NCI-H345 (cell line): ENCODE results near the gene TMEM141.
"Not testable (repeated sequence)": the region's sequence is repeated elsewhere in the genome, so short reads cannot be mapped to it uniquely, and the experiment has no call there.

ENCODE experiments used
- DNase-seq: peaks from one replicate; lab custom pipeline; 2025; lab: John Stamatoyannopoulos, UW

The TMEM141 gene

DNA sequence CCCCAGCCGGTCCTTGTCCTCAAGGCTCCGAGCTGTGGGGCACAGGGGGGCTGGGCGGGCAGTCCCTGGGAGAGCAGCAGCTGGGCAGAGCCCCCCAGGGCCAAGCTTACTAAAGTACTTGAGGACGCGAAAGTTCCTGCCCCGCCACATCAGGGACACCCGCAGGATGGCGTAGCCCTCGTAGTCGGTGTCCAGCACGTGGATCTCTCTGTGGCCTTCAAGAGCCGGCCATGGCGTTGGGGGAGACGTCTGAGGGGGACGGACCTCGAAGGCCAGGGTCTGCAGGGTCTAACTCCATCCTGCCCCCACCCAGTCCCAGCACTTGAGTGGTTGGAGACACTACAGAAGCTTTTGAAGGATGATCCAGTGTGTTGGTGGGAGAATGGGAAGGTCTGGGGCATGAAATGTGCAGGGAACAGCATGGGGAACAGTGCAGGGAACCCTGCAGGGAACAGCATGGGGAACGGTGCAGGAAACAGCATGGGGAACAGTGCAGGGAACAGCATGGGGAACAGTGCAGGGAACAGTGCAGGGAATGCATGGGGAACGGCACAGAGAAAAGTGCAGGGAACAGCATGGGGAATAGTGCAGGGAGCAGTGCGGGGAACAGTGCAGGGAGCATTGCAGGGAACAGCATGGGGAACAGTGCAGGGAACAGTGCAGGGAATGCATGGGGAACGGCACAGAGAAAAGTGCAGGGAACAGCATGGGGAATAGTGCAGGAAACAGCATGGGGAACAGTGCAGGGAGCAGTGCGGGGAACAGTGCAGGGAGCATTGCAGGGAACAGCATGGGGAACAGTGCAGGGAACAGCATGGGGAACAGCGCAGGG, 35.6 kb upstream of the TMEM141 start:
- DNase-seq, result not testable (repeated sequence)

DNA sequence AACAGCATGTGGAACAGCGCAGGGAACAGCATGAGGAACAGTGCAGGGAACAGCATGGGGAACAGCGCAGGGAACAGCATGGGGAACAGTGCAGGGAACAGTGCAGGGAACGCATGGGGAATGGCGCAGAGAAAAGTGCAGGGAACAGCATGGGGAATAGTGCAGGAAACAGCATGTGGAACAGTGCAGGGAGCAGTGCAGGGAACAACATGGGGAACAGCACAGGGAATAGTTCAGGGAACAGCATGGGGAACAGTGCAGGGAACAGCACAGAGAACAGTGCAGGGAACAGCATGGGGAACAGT, 35.1 kb upstream of the TMEM141 start:
- DNase-seq, result no peak

DNA sequence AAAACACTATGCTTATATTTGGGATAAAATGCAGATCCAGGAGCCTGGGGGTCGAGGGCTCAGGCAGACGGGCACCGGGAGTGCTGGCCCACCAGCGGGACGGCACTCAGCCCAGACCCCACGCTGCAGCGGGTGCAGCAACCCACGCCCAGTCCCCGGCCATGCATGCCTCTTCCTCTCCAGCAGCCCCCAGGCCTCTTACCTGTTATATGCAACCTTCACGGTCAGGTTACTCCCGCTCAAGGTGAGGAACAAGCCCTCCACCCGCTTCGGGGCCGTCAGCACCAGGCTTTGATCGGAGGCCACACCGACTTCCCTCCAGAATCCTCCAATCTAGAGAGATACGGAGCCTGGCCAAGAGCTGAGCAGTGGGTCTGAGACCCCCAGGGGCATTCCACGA, 34.3 kb upstream of the TMEM141 start:
- DNase-seq, result no peak

DNA sequence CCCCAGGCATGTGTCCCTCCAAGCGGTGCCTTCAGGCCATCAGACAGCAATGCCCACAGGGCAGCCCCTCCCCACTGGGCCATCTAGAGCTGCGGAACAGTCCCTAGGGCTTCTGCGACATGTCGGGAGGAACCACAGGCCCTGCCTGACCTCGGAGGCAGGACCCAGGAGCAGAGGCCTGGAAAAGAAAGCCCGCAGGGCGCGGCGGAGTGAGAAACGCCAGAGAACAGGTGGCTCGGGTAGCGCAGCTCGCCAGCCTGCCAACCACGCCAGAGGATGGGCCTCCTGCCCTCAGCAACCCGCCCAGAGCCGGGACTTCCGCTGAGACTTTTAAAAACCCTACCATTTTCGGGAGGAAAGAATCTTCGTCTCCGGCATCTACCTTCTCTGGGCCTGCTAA, 33.8 kb upstream of the TMEM141 start:
- DNase-seq, result no peak

DNA sequence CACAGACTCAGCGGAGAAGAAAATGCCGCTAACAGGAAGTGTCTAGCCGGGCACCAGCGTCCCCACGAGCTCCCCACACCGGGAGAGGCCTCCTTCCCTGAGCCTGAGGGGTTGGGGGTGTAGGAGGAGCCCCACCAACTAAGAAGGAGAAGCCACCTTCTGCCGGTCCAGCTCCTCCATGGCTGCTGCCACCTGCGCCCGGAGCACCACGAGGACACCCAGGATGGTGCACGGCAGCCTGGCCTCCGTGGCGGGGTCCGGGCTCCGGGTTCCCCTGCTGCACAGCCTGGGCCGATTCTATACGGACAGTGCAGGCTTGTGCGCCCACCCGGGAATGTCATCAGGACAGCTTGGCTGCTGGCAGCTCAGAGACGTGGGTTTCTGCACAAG, 33.4 kb upstream of the TMEM141 start:
- no peak for DNase-seq

DNA sequence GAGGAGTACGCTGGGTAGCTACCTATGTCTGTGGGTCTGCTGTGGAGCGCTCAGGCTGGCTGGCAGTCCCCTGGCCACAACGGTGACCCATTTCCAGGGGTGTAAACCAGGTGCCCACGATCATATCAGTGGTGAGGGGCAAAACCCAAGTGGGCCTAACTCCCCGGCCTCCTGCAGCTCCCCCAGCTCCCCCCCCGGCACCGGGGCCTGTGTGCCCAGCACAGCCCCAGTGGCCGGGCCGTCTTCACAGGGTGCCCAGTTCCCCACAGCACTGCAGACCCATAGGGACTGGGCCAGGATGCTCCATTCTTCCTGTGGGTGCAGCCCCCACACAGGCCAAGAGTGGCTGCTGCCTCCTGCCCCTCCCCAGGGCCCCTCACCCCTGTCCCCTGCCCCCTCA, 32.1 kb upstream of the TMEM141 start:
- DNase-seq, result no peak

DNA sequence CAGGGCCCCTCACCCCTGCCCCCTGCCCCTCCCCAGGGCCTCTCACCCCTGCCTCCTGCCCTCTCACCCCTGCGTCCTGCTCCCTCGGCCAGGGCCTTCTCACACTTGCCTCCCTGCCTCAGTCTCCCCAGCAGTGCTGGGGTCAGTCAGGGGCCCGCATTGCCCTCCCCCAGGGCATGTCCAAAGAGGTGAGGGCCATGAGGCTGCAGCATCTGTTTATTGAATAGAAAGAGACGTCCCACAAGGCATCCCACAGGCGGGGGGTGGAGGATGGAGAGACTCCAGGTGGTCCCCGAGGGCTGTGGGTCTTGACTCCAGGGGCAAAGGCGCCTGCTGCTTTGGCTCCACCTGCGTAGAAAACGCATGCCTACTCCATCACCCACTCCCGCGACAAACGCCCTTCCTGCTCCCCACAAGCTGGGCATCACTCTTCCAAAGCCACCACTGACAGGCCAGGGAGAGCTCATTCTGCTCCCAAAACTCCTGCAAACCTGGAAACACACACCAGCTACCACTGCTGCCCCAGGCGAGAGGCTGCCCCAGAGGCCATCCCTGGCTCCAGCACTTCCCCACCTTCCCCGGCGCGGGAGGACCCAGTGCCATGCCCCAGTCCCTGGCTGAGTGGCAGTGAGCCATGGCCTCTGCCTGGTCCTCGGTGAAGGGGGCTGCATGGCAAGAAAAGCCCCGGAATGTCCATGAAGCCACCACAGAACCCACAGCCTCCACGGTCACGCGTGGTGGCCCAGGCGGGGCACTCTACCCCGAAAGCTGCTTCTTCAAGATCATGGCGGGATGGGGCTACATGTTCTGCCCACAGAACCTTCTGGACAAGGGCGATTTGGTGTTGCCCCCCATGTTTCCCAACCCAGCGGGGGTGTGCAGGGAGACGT, 31.5 kb upstream of the TMEM141 start:
- no peak for DNase-seq

DNA sequence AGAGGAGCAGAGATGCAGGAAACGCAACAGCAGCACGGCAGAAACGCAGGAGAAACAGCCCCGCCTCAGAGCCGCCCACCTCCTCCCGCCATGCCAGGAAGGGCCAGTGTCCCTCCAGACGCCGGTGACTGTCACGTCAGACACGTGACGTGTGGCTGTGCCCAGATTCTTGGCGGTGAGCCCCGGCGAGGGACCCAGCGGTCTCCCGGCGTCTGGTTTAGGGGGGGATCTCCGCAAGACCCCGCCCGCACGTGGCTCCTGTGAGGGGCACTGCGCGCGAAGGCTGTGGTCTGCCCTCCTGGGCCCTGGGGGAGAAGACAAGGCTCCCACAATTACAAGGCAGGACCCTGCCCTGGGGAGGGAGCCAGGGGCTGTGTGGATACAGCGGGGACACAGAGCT, 30.7 kb upstream of the TMEM141 start:
- DNase-seq, result no peak

DNA sequence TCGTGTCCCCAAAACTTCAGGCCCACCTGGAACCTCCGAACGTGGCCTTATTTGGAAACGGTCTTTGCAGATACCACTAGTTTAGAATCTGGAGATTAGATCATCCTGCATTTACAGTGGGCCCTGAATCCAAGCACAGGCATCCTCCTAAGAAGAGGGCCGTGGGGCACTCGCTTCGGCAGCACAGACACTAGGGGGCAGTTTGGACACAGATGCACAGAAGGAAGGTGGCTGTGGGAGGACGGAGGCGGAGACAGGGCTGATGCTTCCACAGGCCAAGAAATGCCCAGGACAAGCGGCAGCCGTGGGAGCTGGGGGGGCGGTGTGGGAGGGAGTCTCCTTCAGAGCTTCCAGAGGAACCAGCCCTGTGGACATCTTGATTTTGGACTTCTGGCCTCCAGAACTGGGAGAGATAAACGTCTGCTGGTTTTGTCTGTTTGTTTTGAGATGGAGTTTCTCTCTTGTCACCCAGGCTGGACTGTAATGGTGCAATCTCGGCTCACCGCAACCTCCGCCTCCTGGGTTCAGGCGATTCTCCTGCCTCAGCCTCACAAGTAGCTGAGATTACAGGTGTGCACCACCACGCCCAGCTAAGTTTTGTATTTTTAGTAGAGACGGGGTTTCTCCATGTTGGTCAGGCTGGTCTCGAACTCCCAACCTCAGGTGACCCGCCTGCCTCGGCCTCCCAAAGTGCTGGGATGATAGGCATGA, 30.2 kb upstream of the TMEM141 start:
- peak; percentile 11 for DNase-seq

DNA sequence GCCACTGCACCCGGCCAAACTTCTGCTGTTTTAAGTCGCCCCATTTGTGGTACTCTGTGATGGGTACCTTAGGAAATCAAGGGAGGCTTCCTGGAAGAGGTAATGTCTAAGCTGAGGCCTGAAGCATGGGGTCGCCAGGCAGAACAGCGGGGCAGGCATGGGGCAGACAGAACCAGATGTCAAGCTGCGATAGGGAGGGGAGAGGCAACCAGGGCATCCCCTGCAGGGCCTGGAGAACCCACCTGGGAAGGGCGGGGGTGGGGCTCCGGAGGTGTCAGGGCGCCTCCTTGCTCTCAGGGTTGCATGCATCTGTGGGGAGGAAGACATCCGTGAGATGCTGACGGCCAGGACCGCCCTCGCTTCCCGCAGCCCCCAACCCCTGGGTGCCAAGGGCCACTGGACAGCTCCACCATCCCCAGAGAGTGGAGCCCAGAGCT, 29.6 kb upstream of the TMEM141 start:
- no peak for DNase-seq

DNA sequence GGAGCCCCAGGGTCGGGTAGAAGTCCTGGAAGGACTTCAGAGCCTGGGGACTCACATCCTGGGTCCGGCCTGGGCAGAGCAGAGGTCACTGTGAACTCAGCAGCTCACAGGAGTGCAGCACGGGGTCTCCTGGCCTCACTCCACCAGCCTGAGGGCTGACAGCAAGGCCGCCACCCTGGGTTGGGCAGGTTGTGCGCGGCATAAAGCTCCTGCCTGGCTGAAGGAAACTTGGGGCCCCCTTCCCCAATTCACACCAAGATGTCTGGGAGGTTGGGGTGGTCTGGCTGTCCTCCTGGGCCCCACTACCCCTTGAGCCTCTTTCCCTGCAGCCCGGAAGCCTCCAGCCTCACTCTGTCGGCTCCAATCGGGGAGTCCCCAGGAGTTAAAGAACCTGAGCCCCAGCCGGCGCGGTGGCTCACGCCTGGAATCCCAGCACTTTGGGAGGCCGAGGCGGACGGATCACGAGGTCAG, 28.9 kb upstream of the TMEM141 start:
- DNase-seq, result no peak

DNA sequence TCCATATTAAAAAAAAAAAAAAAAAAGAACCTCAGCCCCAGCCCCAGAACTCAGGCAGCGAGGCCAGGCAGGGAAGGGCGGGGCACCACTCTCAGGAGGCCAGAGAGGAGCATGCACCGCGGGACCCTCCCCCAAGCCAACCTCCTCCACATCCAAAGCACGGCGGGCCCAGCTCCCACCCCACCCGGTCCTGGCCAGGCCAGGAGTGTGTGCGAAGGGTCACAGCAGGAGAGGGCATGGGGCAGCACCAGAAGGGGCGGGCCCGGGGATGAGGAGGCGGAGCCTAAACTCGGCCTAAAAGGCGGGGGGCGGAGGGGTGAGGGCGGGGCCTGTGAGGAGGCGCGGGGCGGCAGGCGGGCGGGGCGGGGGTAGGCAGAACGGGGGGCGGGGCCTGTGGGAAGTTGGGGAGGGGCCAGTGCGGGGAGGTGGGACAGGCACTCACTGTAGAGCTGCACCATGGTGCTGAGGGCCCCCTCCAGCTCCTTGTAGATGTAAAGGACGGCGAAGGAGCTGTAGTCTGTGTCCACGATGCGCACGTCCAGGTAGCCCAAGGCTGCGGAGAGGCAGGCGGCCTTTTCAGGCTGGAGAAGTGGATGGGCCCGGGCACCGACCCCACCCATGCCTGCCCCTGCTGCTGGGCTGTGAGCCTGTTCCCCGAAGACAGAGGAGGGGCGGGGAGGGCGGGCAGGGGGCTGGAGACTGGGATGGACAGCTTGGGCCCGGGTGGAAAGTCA, 28.1 kb upstream of the TMEM141 start:
- no peak for DNase-seq

DNA sequence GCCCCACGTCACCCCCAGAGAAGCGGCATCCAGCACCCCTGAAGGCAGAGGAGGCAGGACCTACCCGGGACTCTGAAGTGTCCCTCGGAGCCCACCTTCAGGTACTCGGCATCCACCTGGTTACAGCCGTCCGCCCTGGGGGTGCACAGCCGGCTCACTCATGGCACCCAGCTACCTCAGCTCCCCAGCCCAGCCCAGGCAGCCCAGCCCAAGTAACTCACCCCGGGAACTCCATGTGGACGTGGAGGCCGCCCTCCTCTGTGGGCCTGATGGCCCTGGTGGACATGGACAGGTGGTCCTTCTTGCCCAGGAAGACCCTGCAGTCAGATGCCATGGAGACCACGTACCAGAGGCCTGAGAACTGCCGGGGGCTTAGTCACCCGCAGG, 27.5 kb upstream of the TMEM141 start:
- DNase-seq, result no peak

DNA sequence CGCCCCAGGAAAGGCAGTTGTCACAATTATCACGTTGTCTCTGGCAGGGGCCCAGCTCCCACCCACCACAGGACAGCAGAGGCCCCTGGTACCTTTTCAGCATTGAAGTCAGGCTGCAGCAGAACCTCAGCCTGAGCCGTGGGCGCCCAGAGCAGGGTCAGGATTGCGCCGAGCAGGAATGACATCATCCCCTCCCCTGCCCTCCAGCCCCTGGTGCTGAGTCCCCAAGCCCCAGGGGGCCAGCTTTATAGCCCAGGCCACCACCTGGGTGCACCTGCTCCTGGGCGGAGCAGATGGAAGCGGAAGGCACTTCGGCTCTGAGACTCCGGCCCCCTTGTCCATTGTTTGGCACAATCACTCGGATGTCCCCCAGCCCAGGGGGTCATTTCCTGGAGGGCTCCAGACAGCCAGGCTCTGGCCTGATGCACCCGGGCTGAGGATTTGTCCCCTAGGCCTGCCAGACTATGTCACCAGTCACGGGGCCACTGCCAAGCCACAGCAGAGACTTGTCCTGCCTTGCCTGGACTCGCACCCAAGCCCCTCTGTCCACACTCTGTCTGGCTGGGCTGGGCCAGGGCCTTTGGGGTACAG, 26.7 kb upstream of the TMEM141 start, which contains the start of gene LCN15:
Gene LCN15 (minus strand): TSS at position 218 of the 591 bp plus-strand sequence. CDS start 30 bp downstream, at position 188.
- DNase-seq, result peak; percentile 88

DNA sequence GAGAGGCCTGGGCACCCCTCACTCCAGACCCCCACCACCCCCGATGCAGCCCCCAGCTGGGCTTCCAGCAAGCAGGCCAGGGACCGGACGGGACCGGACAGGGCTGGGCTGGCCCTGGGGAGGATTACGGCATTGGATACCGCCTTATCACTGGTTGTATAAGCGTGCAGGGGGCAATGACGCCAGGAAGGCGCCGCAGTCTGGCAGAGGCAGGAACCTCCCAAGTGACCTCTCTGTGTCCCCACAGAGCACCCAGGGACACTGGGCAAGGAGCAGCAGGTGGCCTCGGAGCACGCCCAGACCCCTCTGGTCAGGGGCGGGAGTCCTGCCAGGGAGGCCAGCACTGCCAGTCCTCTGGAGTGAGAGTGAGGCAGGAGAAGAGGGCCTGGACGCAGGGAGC, 26.1 kb upstream of the TMEM141 start:
- no peak for DNase-seq

DNA sequence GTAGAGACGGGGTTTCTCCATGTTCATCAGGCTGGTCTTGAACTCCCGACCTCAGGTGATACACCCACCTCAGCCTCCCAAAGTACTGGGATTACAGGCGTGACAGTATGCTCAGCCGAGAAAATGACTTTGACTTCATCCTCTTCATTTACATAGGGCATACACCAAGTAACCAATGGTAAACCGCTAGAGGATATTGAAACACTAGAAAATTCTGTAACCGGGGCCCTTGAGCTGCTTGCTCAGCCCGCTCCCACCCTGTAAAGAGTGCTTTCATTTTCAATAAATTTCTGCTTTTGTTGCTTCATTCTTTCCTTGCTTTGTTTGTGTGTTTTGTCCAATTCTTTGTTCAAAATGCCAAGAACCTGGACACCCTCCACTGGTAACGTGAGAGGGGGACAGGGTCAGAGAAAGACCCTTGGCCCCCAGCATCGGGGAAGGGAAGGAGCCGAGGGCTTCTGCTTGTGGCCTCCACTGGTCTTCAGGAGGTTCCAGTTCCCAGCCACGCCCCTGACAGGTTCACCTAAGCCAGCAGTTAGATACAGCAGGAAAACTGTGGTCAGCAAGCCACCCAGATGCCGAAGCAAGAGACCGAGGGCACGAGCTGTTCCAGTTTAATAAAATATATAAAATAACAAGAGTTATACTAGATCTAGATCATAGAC, 25.3 kb upstream of the TMEM141 start:
- not testable (repeated sequence) for DNase-seq

DNA sequence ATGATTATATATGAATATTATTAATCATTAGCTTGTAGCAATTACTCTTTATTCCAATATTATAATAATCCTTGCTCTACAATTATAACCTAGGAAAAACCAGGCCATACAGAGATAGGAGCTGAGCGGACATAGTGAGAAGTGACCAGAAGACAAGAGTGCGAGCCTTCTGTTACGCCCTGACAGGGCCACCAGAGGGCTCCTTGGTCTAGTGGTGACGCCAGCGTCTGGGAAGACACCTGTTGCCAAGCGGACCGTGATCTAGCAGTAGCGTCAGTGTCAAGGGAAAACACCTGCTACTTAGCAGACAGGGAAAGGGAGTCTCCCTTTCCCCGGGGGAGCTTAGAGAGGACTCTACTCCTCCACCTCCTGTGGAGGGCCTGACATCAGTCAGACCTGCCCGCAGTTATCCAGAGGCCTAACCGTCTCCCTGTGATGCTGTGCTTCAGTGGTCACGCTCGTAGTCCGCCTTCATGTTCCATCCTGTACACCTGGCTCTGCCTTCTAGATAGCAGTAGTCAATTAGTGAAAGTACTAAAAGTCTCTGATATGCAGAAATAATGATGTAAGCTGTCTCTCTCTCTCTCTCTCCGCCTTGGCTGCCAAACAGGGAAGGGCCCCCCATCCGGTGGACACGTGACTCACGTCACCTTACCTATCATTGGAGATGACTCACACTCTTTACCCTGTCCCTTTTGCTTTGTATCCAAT, 24.6 kb upstream of the TMEM141 start:
- DNase-seq, result peak; percentile 47

DNA sequence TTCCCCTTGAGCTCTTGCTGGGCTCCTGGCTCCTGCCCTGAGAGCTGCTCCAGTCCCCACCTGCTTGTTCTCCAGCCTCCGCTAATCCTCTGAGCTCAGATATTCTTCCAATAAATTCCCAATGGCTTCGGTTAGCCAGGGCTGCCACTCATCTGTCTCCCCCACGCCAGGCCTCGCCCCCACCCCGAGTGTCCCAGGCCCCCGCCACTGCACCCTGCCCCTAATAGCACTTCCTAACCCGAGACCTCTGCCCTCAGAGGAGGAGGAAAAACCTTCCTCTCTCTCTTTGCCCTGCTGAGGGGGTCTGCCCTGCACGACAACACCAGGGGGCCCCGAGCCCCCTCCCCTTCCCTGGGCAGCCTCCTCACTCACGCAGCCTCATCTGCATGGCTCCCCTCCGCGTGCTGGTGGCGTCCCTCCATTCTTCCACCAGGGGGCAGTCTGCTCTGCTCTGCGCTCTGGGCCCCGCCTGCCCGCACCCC, 21.4 kb upstream of the TMEM141 start:
- peak; percentile 11 for DNase-seq

DNA sequence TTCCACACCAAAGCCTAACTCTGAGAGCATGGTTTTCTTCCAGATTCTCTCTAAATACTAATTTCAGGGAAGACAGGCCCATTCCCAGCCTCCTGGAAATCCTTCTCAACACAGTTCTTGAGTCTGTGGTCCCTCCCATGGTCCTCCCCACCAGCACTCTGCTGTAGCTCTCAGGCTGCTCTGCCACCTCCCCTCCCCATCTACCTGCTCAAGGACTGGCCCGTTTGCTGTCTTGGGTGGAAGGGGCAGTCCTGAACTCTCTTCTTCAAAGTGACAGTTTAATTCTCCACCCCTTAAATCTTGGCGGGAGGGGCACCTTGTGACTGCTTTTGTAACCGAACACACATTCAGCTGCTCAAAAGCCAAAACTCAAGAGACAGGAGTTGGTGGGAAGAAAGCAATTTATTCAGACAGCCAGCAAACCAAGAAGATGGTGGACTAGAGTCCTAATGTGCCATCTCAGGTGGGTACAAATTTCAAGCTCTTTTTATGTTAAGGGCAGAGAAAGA, 19.2 kb upstream of the TMEM141 start:
- no peak for DNase-seq
